Left cardiac atrium (tissue), 4 donors: Measurements from ENCODE around the gene OR56A1. TPM values are rescaled to one million over a fixed set of nuclear protein-coding genes. Genes with fewer than 3 reads are reported as not detected.
"Not testable (repeated sequence)": the region's sequence is repeated elsewhere in the genome, so short reads cannot be mapped to it uniquely, and the experiment has no call there.

ENCODE experiments used
- ATAC-seq, 2 donors: fragments of 200-7000 bp; cut with Tn5 transposase; one replicate each; pipeline ENCODE4 v1.9.1; 2020; ENCODE audit warnings: mild to moderate bottlenecking in 2 of 2, moderate library complexity in 2 of 2
- DNase-seq: peaks from one replicate; pipeline ENCODE4 v3.0.0-alpha.2; 2020
- intact Hi-C, 2 donors: fragments of 100-400 bp; cut with DNase I; formaldehyde crosslinking; loops; one replicate each; pipeline versions ENCODE4 v1.14.1 to v1.15.1; 2022 to 2023
- long read RNA-seq: library from polyadenylated mRNA; unstranded; transcript quantifications from one replicate; pipeline ENCODE4 v2.0.0, GENCODE V29; 2021
- total RNA-seq, 2 donors: library from RNA; stranded (reverse); fragmentation: NEBNext Ultra II Directional; extraction: Animal tissue kit (Norgen Biotek cat#: 25700); gene quantifications; one replicate each; pipeline ENCODE4 v1.2.1, GENCODE V29; 2021
- donor health status: DM: no; HTN: yes; CAD: no.
- donor health status: DM: no; HTN: yes; CAD: no; lungs with severe emphysema.
- donor health status: DM: yes; HTN: yes; CAD: no.
- donor health status: Dilated cardiomyopathy.

The OR56A1 gene
- total RNA-seq = not detected
- long read RNA-seq = 0 reads

- intact Hi-C loops = no loop called here
- no peak for ATAC-seq
- DNase-seq = no peak
Measured at GRCh38 chr11:6030708-6031405, at the start of gene OR56A1. Gene OR56A1, minus strand, starts transcription at chr11:6030758. Its CDS starts 3,066 bp downstream, at chr11:6027692.

GRCh38 chr11:6079463-6079862, 48.9 kb upstream of the OR56A1 start:
- intact Hi-C loops = no loop called here
- DNase-seq (no peak), ATAC-seq (no peak)

DNA sequence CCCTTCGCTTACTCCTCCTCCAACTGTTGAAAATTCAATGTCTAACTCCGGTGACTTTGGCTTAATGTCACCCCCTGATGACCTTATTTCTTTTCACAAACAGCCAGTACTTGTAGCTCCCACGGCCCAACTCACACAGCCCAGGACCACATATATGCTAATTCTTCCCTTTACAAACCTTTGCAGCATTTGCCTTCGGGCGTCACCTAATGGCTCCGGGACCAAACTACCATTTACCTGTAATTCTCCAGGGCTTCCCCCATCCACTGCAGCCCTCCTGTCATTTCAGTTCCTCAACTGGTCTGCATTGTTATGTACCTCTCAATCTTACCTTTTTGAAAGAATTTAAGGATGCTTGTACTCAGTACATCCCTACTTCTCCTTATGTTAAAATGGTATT, 47.2 kb upstream of the OR56A1 start:
- ATAC-seq (no peak), DNase-seq (no peak)
- intact Hi-C loops = no loop called here

- ATAC-seq, DNase-seq, intact Hi-C loops: not testable (repeated sequence)
Measured at GRCh38 chr11:6076443-6076842, 45.9 kb upstream of the OR56A1 start.

- DNase-seq (no peak), ATAC-seq (no peak)
- intact Hi-C loops = no loop called here
Measured at GRCh38 chr11:6067502-6067901, 36.9 kb upstream of the OR56A1 start.

DNA sequence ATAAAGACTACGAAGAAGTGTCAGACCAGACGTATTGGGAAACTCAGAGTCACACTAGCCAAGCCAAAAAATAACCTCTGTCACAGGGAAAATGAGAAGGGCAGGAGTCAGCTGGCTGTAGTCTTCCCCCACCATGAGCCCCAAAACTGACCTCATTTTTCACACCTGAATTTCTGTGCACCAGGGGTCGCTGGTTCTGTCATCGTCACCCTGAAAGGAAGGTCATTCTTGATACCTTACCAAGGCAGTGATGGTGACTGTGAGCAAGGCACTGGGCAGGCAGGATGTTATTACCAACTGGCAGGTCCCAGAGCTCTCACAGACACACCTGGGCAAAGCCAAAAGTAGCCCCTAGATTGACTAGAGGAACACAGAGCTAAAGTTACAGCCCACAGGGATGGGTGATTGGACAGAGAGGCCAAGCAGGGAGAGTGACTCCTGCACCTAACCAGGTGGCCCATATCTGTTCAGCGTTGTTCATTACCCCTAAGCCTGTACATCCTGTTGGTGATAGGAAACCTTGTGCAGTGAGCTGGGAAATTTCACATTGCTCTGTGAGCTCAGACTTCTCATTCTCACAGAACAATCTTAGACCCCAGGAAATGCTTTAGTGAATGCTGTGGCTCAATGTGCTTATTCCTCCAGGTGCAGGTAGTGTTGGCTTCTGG, 32.3 kb upstream of the OR56A1 start:
- intact Hi-C loops = no loop called here
- no peak for DNase-seq
- no peak for ATAC-seq

DNA sequence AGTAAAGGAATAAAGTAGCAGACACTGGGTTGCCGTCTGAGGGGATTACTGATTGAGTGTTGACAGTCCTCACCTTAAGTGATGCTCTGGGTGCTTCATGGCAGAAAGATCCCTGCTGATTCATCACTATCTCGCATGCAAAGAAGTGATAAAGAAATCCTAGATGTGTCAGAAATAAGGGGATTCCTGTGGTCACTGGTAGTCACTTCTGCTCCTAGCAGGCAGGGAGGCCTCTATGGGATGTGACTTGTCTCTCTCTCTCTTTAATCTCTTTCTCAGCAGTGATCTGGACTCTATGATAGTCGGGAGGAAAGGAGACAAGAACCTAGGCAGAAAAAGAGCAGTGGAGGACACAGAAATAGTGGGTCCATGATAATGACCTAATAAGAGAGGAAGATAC, 30.9 kb upstream of the OR56A1 start:
- no peak for DNase-seq
- ATAC-seq = no peak
- intact Hi-C loops = no loop called here

- no peak for DNase-seq
- intact Hi-C loops = no loop called here
- ATAC-seq = no peak
Measured at GRCh38 chr11:6057452-6057851, 26.9 kb upstream of the OR56A1 start.

DNA sequence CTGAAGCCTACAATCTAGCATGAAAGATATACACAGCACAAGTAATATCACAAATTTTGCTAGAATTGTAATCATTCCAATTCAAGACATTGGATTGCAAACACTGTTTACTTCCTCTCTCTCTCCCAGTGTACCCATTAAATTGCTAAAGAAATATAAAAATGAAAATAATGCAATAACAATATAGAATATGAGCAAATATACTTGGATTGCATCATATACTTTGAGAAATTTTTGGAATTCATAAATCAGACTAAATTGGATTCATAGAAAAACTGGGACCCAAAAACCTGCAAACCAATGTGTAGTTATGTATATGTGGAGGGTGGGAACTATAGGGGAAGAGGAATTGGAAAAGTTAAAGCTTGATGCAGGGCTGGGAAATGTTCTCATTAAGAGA, 25.0 kb upstream of the OR56A1 start:
- DNase-seq = no peak
- intact Hi-C loops = no loop called here
- no peak for ATAC-seq

DNA sequence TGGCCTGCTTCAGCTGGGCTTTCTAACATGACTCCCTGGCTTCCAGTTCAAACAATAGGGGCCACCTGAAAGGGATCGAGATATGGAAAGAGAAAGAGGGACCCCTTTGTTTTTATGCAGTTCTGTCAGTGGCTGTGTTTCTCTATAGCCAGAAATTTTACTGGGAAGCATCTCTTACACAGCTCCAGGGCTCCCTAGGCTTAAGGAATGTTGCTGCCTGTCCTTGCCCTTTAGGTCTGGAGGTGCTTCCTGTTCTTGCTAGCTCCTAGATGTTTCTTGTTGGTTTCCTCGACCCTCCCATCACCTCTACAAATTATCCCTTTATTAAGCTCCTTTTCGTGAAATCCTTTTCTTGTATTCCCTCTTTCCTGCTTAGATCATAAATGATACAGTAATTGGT, 21.8 kb upstream of the OR56A1 start:
- no peak for ATAC-seq
- intact Hi-C loops = no loop called here
- no peak for DNase-seq

- ATAC-seq (no peak), DNase-seq (no peak)
- intact Hi-C loops = no loop called here
Measured at GRCh38 chr11:6040874-6041273, 10.3 kb upstream of the OR56A1 start.

GRCh38 chr11:6027501-6027900, 3.1 kb downstream of the OR56A1 start:
- ATAC-seq (no peak), DNase-seq (no peak)
- intact Hi-C loops = loop anchor here in 1 of 2 donors (10.0 kb wide), 2 partner anchors 267 to 327 kb away; no protein-coding TSS in a partner anchor

DNA sequence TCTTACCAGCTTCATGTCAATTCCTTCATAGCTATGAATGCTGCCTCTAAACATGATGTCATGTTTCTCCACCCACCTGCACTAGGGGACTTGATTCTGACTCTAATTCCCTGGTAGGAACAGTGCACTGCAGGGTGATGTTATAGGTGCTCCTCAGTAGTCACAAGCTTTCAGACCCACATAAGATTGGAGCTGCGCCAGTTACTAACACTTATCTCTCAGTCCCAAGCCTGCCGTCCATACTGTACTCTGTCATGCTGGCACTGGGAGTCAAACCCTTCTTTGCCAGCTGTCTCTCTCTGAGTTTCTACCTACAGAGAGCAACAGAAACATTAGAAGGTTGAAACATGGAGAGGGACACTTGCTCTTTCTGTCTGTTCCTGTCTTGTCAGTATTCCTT, 5.5 kb downstream of the OR56A1 start:
- intact Hi-C loops = loop anchor here in 1 of 2 donors (10.0 kb wide), 2 partner anchors 270 to 330 kb away; no protein-coding TSS in a partner anchor
- no peak for DNase-seq
- ATAC-seq = no peak

- intact Hi-C loops = loop anchor here (2.0 to 10.0 kb wide), 4 partner anchors 272 to 332 kb away; no protein-coding TSS in a partner anchor
- no peak for DNase-seq
Measured at GRCh38 chr11:6022956-6023355, 7.6 kb downstream of the OR56A1 start.

GRCh38 chr11:6013042-6013441, 17.5 kb downstream of the OR56A1 start:
- ATAC-seq (no peak), DNase-seq (no peak)
- intact Hi-C loops = no loop called here

More at GRCh38 chr11:6022956-6023355, 7.6 kb downstream of the OR56A1 start:
- peak; percentile 74 to 76 for ATAC-seq

- no peak for DNase-seq
- no peak for ATAC-seq
- intact Hi-C loops = no loop called here
Measured at GRCh38 chr11:6012035-6012668, 18.4 kb downstream of the OR56A1 start.

DNA sequence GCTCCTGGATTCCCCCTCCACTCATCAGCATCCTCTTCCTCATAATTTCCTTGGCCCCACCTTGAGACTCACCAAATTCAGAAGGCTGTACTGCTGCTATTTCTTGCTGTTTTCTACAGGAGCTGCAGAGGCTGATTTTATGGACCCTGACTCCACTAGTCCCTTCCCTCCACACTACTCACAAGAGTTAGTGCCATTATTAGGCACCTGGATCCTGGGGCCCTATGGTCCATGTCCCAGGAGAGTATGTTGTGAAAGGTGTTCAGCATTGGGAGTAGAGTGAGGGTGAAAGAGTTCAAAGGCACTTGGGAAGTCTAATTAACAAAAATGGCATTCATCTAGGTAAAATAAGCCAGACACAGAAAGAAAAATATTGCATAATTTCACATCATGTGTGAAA, 23.7 kb downstream of the OR56A1 start, which contains the start of gene OR56A4:
TSS of gene OR56A4 (minus strand) at position 101 of the 400 bp plus-strand sequence. CDS start 3,954 bp downstream, outside the sequence.
- intact Hi-C loops = no loop called here
- ATAC-seq (no peak), DNase-seq (no peak)

DNA sequence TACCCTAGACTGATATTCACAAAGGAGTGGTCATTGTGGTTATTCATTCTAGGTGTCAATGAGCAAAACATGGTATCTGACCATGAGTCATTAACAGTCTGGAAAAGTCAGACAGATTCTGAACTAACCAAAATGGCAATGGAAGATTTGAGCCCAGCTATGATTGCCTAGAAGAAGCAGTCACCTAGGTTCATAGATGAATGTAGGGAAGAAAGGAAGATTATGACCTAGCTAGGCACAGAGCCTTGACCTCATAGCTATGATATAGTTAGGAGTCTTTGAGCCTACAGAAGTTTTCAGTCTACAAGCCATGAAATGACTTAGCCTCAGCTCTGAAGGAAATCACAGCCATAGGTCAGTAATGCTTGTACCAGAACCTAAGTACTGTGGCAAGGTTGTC, 24.2 kb downstream of the OR56A1 start:
- ATAC-seq = no peak
- intact Hi-C loops = no loop called here
- no peak for DNase-seq

- DNase-seq (no peak), ATAC-seq (no peak)
- intact Hi-C loops = no loop called here
Measured at GRCh38 chr11:6002202-6002699, 28.3 kb downstream of the OR56A1 start.

DNA sequence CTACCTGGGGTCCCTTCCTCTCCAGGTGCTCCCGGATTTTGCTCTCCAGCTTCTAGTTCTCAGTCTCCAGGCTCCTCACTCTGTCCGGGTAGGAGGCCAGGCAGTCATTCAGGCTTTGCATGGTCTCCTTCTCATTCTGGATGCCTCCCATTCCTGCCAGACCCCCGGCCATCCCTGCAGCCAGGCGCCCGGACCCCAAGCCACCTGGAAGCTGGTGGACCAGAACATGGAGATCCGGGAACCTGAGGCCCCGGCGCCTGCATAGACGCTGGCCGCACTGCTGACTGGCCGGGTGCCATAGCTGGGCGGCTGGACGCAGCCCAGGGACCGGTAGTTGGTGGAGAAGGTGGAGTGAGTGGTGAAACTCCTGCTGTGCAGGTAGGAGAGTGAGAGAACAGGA, 35.8 kb downstream of the OR56A1 start:
- intact Hi-C loops = no loop called here
- DNase-seq (no peak), ATAC-seq (no peak)
